ENCODE results near the gene ZNF70. TPM values are rescaled to one million over a fixed set of nuclear protein-coding genes. Genes with fewer than 3 reads are reported as not detected.

The ZNF70 gene
- total RNA-seq: 9.7 TPM

DNA sequence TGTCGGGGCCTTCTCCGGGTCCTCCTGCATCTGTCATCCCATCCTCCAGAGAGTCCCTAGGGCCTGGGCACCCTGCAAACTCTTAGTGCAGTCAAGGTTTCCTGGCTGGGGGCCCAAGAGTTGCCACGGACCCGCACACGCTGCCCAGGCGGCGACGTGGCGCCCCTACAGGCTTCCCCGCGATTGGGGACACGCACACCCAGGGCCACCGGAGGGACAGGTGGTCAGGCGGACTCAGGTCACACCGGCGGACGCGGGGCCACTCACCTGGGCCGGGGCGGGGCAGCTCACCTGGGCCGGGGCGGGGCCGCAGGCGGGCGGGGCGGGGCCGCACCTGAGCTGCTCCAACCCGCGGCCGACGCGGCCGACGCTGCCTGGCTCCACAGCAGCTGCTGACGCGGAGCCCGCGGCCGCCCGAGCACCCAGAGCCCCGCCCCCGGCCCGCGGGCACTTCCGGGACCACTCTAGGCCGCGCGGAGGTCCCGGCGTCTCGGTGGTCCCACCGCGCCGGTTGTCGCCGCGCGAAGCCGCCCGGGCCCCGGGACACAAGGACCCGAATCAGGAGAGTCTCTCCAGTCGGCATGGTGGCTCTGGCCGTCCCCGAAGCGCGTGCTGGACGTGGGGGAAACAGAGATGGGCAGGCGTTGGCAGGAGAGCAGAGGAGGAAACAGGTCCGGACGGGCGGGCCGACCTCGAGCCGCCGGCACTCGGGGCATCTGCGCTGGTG, at the start of gene ZNF70:
TSS of gene ZNF70 (minus strand) at position 399 of the 727 bp plus-strand sequence. CDS start 5,972 bp downstream, outside the sequence.

DNA sequence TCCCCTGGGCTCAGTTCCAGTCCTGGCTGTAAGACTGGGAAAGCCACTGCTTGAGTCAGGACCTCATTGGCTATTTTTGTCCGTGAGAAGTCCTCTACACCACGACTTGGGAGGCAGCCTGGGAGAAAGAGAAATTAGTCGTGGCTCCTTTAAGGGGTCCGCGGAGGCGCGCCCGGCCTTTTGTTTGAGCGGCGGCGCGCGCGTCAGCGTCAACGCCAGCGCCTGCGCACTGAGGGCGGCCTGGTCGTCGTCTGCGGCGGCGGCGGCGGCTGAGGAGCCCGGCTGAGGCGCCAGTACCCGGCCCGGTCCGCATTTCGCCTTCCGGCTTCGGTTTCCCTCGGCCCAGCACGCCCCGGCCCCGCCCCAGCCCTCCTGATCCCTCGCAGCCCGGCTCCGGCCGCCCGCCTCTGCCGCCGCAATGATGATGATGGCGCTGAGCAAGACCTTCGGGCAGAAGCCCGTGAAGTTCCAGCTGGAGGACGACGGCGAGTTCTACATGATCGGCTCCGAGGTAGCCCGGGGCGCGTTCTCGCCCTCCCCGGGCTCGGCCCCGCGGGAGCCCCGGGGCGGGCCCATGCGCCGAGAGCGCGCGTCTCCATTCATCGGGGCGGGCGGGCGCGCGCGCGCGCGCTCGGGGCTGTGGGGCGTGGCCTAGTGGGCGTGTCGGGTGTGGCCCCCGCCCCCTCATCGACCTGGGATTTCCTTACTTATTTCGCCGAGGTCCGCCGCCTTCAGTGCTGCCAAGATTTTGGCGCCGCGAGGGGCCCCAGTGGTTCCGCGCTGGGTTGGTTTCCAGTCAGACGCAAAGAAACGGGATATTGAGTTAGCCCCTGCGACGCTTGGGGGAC, 36.1 kb upstream of the ZNF70 start, which contains the start of gene SMARCB1:
TSS of gene SMARCB1 (plus strand) at position 215 of the 848 bp plus-strand sequence. CDS start at position 419, 204 bp downstream.

DNA sequence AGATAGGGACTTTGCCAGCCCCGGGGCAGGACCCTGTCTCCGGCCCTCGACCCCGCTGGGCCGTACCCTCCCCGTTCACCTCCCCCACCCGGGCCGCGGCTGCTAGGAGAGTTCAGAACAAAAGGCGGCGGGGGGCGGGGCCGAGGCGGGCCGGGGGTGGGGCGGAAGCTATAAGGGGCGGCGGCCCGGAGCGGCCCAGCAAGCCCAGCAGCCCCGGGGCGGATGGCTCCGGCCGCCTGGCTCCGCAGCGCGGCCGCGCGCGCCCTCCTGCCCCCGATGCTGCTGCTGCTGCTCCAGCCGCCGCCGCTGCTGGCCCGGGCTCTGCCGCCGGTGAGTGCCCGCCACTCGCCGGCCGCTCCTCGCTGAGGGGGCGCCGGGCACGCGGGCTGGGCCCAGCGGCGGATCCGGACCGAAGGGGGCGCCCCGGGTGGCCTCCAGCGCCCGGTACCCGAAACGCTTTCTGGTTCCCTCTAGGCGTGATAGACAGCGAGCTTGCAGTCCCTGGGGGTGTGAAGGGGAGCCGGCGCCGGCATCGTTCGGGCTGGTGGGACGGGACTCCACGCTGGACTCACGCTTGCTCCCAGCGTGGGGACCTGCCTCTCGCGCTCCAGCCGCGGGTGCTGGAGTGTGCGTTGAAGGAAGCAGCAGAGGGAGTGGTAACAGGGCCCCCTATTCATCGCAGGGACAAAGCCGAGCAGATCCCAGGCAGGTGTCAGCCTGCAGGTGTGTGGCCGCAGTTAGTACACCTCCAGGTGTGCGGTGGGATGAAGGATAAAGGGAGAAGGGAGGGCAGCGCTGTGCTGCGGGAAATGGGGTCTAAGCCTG, 21.9 kb upstream of the ZNF70 start, which contains the start of gene MMP11:
TSS of gene MMP11 (plus strand) at position 201 of the 825 bp plus-strand sequence. CDS start at position 223, 22 bp downstream.

DNA sequence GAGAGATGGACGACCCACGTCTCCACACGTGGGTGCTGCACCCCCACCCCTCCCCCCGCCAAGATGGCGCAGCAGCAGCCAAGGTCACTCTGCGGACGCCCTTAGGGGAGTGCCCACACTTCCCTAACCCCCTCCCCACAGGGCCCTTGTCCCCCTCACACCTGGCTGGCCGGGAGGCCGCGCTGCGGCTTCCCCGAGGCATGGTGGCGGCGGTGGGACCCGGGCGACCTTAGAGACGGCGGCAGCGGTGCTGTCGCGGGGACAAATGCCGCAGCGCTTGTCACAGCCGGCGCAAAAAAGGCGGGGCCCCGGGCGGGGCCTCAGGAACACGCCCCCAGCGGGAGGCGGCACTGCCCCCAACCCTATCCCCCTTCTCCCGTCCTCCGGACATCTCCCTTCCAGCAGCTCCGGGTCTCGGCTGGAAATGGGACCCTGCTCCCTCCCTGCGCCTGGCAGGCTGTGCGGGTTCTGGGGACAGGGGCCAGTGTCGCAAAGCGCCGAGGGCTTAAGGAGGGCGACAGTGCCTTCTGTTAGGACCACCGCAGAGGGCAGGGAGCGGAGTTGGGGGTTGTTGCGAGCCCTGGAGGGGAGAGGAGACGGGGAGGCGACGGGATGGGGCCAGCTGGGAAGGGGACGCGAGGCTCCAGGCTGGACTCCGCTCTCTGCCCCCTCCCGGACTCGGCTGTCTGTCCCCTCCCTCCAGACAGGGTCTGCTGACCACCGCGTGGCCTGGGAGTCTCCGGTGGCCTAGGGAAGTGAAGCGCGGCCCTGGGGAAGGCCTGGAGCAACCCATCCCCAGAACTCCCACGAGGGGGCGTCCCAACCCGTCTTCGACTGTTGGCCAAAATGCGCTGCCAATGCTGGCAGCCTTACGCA, 17.0 kb upstream of the ZNF70 start, which contains the start of gene CHCHD10:
TSS of gene CHCHD10 (minus strand) at position 300 of the 876 bp plus-strand sequence. CDS start at position 202, 98 bp downstream.

DNA sequence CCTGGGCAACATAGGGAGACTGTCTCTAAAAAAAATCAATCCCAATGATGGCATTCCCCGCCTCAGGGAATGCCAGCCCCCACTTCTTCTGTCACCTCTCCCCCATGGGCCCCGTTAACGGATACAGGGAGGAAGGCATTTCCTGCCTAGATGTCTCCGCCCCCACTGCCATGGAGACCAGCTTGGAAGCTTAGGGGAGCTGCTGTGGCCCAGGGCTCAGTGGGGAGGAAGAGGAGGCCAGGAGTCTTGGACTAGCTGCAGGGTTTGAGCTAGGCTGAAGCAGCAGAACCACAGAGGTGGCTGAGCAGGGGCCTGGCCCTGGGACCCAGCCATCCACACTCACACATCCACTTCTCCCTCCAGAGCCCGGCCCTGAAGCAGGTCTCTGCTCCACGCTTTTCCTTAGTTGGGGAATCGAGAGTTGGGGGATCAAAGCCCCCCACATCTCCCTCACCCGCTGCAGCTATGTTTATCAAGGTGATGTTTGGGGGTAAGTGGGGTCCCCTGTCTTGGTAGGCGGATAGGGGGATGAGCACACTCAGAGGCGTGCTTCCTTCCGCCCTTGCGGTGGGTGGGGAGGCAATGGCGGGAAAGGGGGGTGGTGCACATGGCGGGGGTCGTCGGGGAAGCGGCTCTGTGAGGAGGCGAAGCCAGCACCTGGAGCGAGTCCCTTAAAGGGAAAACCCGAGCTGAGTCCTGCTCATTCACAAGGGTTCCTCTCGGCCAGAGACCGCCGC, 12.1 kb upstream of the ZNF70 start, which contains the start of gene C22orf15:
TSS of gene C22orf15 (plus strand) at position 149 of the 737 bp plus-strand sequence. CDS start at position 466, 317 bp downstream.

DNA sequence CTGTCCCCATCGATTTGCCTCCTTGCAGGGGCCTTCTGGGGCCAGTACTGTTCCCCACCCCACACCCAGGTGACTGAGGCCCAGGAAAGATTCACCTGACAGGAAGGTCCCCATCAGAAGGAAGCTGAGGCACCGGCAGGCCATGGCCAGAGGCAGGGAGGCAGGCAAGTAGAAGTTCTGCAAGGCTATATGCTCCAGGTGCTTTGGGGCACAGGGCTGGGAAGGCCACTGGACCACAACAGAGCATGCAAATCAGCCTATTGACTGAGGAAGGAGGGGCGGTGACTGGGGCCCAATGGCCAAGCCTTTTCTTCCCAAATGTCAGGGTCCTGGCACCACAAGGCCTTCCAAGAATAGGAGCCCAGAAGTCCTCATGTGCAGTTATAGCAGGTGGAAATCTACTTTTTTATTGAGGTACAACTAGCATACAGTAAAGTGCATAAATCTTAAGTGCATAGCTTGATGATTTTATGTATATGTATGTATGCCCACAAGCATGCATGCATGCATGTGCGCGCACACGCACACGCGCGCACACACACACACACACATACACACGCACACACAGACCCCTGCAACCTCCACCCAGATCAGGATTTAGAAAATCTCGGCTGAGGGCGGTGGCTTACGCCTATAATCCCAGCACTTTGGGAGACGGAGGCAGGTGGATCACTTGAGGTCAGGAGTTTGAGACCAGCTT, 3.5 kb upstream of the ZNF70 start, which contains the start of gene VPREB3:
TSS of gene VPREB3 (minus strand) at position 206 of the 700 bp plus-strand sequence. CDS start at position 144, 62 bp downstream.

DNA sequence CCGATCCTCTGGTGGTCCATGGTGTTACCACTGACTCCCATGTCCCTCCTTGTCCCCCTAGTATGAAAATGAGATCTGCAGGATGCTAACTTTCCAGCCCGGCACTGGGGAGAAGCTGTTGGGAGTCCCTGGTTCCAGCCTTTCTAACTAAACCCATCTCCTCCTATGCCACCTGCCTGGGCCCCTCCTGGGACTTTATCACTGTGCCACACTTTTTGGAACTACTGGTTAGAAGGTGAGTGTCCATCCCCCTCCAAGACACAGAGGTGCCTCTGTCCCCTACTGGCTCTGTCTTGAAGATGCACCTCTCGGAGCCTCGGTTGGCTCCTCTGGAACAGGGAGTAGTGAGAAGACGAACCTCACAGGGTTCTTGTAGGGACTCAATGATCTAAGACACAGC, 60.2 kb downstream of the ZNF70 start, which contains the start of gene RGL4:
TSS of gene RGL4 (plus strand) at position 301 of the 400 bp plus-strand sequence. CDS start 1,018 bp downstream, outside the sequence.

Other genes starting within 250 kb of the ZNF70 start
- gene IGLL1, start 170.8 kb downstream of the ZNF70 start, total RNA-seq: not detected
- gene DRICH1, start 118.8 kb downstream of the ZNF70 start, total RNA-seq: 1.6 TPM
- not detected for gene RGL4, start 60.1 kb downstream of the ZNF70 start, total RNA-seq
- not detected for gene VPREB3, start 3.3 kb upstream of the ZNF70 start, total RNA-seq
- not detected for gene C22orf15, start 11.9 kb upstream of the ZNF70 start, total RNA-seq
- 5.3 TPM for gene CHCHD10, start 16.9 kb upstream of the ZNF70 start, total RNA-seq
- gene MMP11, start 21.7 kb upstream of the ZNF70 start, total RNA-seq: 23.8 TPM
- 56.0 TPM for gene SMARCB1, start 35.9 kb upstream of the ZNF70 start, total RNA-seq
- 2.2 TPM for gene DERL3, start 87.9 kb upstream of the ZNF70 start, total RNA-seq
- 25.4 TPM for gene SLC2A11, start 106.8 kb upstream of the ZNF70 start, total RNA-seq
- gene MIF, start 143.3 kb upstream of the ZNF70 start, total RNA-seq: 82.9 TPM
- 1.9 TPM for gene GSTT2B, start 210.1 kb upstream of the ZNF70 start, total RNA-seq
- gene DDTL, start 215.8 kb upstream of the ZNF70 start, total RNA-seq: 2.5 TPM
- 37.9 TPM for gene DDT, start 223.3 kb upstream of the ZNF70 start, total RNA-seq
- gene GSTT2, start 229.0 kb upstream of the ZNF70 start, total RNA-seq: 0.94 TPM